ENCODE data around the gene IER2.
A peak's percentile ranks its signal among the peaks of the same experiment; 100 is the strongest.

Gene IER2

GRCh38 chr19:13118424-13119193, 31.6 kb upstream of the IER2 start:
- DNase-seq (ENCODE audit: low read depth): no peak

GRCh38 chr19:13119627-13120026, 30.6 kb upstream of the IER2 start:
- DNase-seq (ENCODE audit: low read depth): no peak

- no peak for DNase-seq (ENCODE audit: low read depth)
These were observed 30.2 kb upstream of the IER2 start for GRCh38 chr19:13120031-13120430.

- DNase-seq (ENCODE audit: low read depth): peak; percentile 37
These were observed 29.4 kb upstream of the IER2 start for GRCh38 chr19:13120817-13121216.

GRCh38 chr19:13121551-13122274, 28.5 kb upstream of the IER2 start:
- DNase-seq (ENCODE audit: low read depth): no peak

GRCh38 chr19:13122275-13122878, 27.8 kb upstream of the IER2 start:
- no peak for DNase-seq (ENCODE audit: low read depth)

GRCh38 chr19:13122980-13123957, 26.9 kb upstream of the IER2 start:
- DNase-seq (ENCODE audit: low read depth): no peak

- DNase-seq (ENCODE audit: low read depth): no peak
These were observed 23.2 kb upstream of the IER2 start for GRCh38 chr19:13127051-13127450.

- DNase-seq (ENCODE audit: low read depth): no peak
These were observed 22.2 kb upstream of the IER2 start for GRCh38 chr19:13127811-13128575.

GRCh38 chr19:13128583-13128982, 21.6 kb upstream of the IER2 start:
- no peak for DNase-seq (ENCODE audit: low read depth)

- no peak for DNase-seq (ENCODE audit: low read depth)
These were observed 20.8 kb upstream of the IER2 start for GRCh38 chr19:13129384-13129783.

GRCh38 chr19:13130886-13131490, 19.2 kb upstream of the IER2 start:
- no peak for DNase-seq (ENCODE audit: low read depth)

- DNase-seq (ENCODE audit: low read depth): no peak
These were observed 17.6 kb upstream of the IER2 start for GRCh38 chr19:13132471-13133180.

- no peak for DNase-seq (ENCODE audit: low read depth)
These were observed 16.9 kb upstream of the IER2 start for GRCh38 chr19:13133241-13133870.

- no peak for DNase-seq (ENCODE audit: low read depth)
These were observed 15.6 kb upstream of the IER2 start for GRCh38 chr19:13134626-13135025.

GRCh38 chr19:13135068-13136062, 14.8 kb upstream of the IER2 start:
- DNase-seq (ENCODE audit: low read depth): no peak

- DNase-seq (ENCODE audit: low read depth): no peak
These were observed 12.9 kb upstream of the IER2 start for GRCh38 chr19:13137290-13137794.
